Measurements from ENCODE around the gene CLDN25. TPM values are rescaled to one million over a fixed set of nuclear protein-coding genes. Genes with fewer than 3 reads are reported as not detected.
A peak's percentile ranks its signal among the peaks of the same experiment; 100 is the strongest.

The CLDN25 gene
- total and polyA plus RNA-seq, 2 donors (not counting 3 experiments of a cell fraction or from before 2014, with no cell fraction given), result not detected

DNA sequence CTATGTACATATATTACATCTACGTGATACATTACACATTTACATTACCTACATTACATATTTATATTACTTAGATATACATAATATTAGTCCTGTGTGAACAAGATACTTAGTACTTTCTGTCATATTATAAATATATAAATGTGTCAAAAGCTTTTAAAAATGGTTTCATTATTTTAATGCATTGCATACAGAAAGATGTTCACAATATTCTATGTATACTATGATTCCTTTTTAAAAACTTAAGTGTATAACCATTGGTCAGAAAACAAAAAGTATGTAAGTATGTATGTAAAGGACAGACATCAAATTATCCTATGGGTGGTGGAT is 5.5 kb upstream of the CLDN25 start:
- Histone ChIP-seq H3K9ac (replicated peaks; ENCODE audit: extremely low read depth, insufficient read depth, low read length) (peak overlapping the region; percentile 89), H3K4me3 (replicated peaks in 1 of 3; ENCODE audit: insufficient read depth in 1 of 3, low read depth in 1 of 3, low read length in 3 of 3) (peak overlapping the region in 2 of 3 experiments; percentile 61 to 87), H3K36me3 (ENCODE audit: control insufficient read depth in 2 of 2, extremely low read depth in 1 of 2, insufficient read depth in 2 of 2, low read length in 2 of 2) (no peaks in the 10 kb centered on the region), H3K4me2 (ENCODE audit: insufficient read depth, low read length) (peak overlapping the region; percentile 59), H3K9me1 (replicated peaks; ENCODE audit: control insufficient read depth, extremely low read depth, insufficient read depth, low read length) (no peaks in the 10 kb centered on the region), H2AFZ (ENCODE audit: low read depth, low read length) (no peak overlapping the region), H3K27me3 (ENCODE audit: control insufficient read depth in 2 of 2, insufficient read depth in 2 of 2, low read length in 2 of 2) (peaks cover 11 to 22% of the 10 kb centered on the region in 2 experiments), H3K79me2 (ENCODE audit: control insufficient read depth, insufficient read depth, low read length) (peaks cover 24% of the 10 kb centered on the region), H4K20me1 (replicated peaks; ENCODE audit: control insufficient read depth, extremely low read depth, insufficient read depth, low read length) (no peaks in the 10 kb centered on the region), H3K9me3 (replicated peaks; ENCODE audit: control insufficient read depth, insufficient read depth, low read length) (no peaks in the 10 kb centered on the region), H3K27ac (ENCODE audit: insufficient read depth, low read depth, low read length) (no peak overlapping the region), H3K4me1 (ENCODE audit: control insufficient read depth, extremely low read depth, insufficient read depth, low read length) (peaks cover 6% of the 10 kb centered on the region)
- ChIA-PET POLR2A (no interaction called here), CTCF (interaction anchor here (1.0 to 2.9 kb wide), 6 partner anchors 11 to 451 kb away, joined by 3 to 19 read pairs (median 3); partner anchors contain the start of gene USP28)
- TF ChIP-seq FOS (IDR thresholded peaks at IDR 0.05; ENCODE audit: borderline replicate concordance, insufficient read depth, low read length) (no peak), EZH2 (IDR thresholded peaks at IDR 0.05; ENCODE audit: borderline replicate concordance, low read depth, low read length, severe bottlenecking) (no peak)
- DNase-seq (ENCODE audit: low read depth, low spot score) (no peak), FAIRE-seq (no peak)
- intact Hi-C loops (cut with micrococcal nuclease), result loop anchor here (5.0 to 10.0 kb wide), 3 partner anchors 239 to 628 kb away; partner anchors contain the start of genes ANKK1, C11orf71 and RBM7
- no TSS peak for BruUV-seq (replicated peaks)
- dilution Hi-C loops (cut with MboI; ENCODE audit: extremely low pct_ligation_motif_present, low sequenced_read_pairs), result no loop called here

DNA sequence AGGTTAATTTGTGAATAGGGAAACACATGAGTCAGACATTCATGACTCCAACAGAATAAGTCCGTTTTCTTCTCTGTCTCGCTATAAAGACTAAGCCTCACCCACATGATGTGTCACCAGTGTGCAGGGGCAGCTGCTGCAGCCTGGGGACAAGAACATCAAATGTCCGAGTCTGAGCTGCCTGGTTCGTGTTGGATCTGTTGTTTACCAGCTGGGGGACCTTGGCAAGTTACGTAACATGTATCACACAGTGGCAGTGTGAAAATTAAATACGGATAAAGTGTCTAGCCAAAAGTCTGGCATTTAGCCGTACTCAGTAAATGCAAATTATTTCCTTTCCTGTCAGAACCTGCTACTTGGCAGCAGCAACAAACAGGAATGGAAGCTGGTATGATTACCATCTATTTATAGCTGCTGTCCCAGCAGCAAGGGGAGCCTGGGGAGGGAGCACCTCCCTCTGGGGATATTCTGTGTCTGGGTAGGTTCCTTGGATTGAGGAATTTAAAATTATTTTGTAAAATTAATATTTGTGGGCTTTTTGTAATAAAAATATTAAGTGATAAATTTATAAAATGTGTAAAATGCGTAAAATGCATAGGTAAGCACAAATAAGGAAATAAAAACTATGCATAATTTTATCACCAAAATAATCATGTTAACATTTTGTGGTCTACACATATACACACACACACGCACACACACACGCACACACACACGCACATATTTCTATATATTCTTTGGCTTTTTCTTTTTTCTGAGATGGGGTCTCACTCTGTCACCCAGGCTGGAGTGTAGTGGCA is 1.3 kb upstream of the CLDN25 start:
- Histone ChIP-seq H3K27ac (ENCODE audit: insufficient read depth, low read depth, low read length) (no peak overlapping the region), H3K4me2 (ENCODE audit: insufficient read depth, low read length) (peak overlapping the region; percentile 26), H3K9ac (replicated peaks; ENCODE audit: extremely low read depth, insufficient read depth, low read length) (no peak overlapping the region), H2AFZ (ENCODE audit: low read depth, low read length) (peak overlapping the region; percentile 56), H3K36me3 (ENCODE audit: control insufficient read depth in 2 of 2, extremely low read depth in 1 of 2, insufficient read depth in 2 of 2, low read length in 2 of 2) (no peaks in the 10 kb centered on the region), H3K4me1 (ENCODE audit: control insufficient read depth, extremely low read depth, insufficient read depth, low read length) (peaks cover 2% of the 10 kb centered on the region), H3K79me2 (ENCODE audit: control insufficient read depth, insufficient read depth, low read length) (peaks cover under 1% of the 10 kb centered on the region), H3K9me3 (replicated peaks; ENCODE audit: control insufficient read depth, insufficient read depth, low read length) (no peaks in the 10 kb centered on the region), H4K20me1 (replicated peaks; ENCODE audit: control insufficient read depth, extremely low read depth, insufficient read depth, low read length) (no peaks in the 10 kb centered on the region), H3K4me3 (replicated peaks in 1 of 3; ENCODE audit: insufficient read depth in 1 of 3, low read depth in 1 of 3, low read length in 3 of 3) (peak overlapping the region in 1 of 3 experiments; percentile 23), H3K27me3 (ENCODE audit: control insufficient read depth in 2 of 2, insufficient read depth in 2 of 2, low read length in 2 of 2) (peaks cover 23 to 29% of the 10 kb centered on the region in 2 experiments), H3K9me1 (replicated peaks; ENCODE audit: control insufficient read depth, extremely low read depth, insufficient read depth, low read length) (no peaks in the 10 kb centered on the region)
- ChIA-PET CTCF (interaction anchor here (2.5 kb wide), 1 partner anchor 19 kb away, joined by 23 read pairs; no protein-coding TSS in a partner anchor), POLR2A (no interaction called here)
- BruUV-seq (replicated peaks), result no TSS peak
- intact Hi-C loops (cut with micrococcal nuclease), result loop anchor here (10.0 kb wide), 1 partner anchor 244 kb away; no protein-coding TSS in a partner anchor
- FAIRE-seq, result no peak
- dilution Hi-C loops (cut with MboI; ENCODE audit: extremely low pct_ligation_motif_present, low sequenced_read_pairs), result no loop called here
- no peak for TF ChIP-seq POLR2AphosphoS5 (IDR thresholded peaks at IDR 0.05; ENCODE audit: insufficient read depth, low read depth, low read length)
- TF ChIP-seq, protein P1, sequence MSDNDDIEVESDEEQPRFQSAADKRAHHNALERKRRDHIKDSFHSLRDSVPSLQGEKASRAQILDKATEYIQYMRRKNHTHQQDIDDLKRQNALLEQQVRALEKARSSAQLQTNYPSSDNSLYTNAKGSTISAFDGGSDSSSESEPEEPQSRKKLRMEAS (IDR thresholded peaks at IDR 0.05; ENCODE audit: insufficient read depth, insufficient read length), result no peak
- TF ChIP-seq POLR2A (IDR thresholded peaks at IDR 0.05; ENCODE audit: low read depth, low read length), result no peak
- TF ChIP-seq FOS (IDR thresholded peaks at IDR 0.05; ENCODE audit: borderline replicate concordance, insufficient read depth, low read length), result peak; percentile 41
- no peak for TF ChIP-seq JUN (IDR thresholded peaks at IDR 0.05; ENCODE audit: borderline replicate concordance, insufficient read depth, insufficient read length, low read depth)
- DNase-seq (ENCODE audit: low read depth, low spot score), result peak; percentile 65

Measured in endothelial cell of umbilical vein (primary cell).